H1 (cell line): ENCODE measurements around the gene OR6C70. TPM values are rescaled to one million over a fixed set of nuclear protein-coding genes. Genes with fewer than 3 reads are reported as not detected.

Experiments
- CTCF ChIA-PET: fragments of 300-600 bp; sonication (Branson Sonifier 250); formaldehyde crosslinking; loops from one replicate; lab custom pipeline; 2021; ENCODE audit not compliant: partially characterized antibody; lab: Charles Lee
- POLR2A ChIA-PET: fragments of 300-600 bp; sonication (Branson Sonifier 250); formaldehyde crosslinking; loops from one replicate; lab custom pipeline; 2021; ENCODE audit warnings: inconsistent platforms; ENCODE audit not compliant: partially characterized antibody; lab: Charles Lee
- DNase-seq, 2 experiments: peaks; one replicate each; pipeline versions ENCODE4 v3.0.0 to v3.0.0-alpha.2; 2010 to 2022; ENCODE audit warnings: low spot score in 2 of 2, low read depth in 1 of 2, mixed read lengths in 1 of 2
- FAIRE-seq: peaks from 2 replicates; lab custom pipeline; 2011; peaks lifted over from hg19 to GRCh38; lab: Jason Lieb, UNC
- H2AFZ ChIP-seq: 2 replicates; pipeline ENCODE4 v1.8.1; 2012; ENCODE audit warnings: low read length, inconsistent platforms
- H2AK5ac ChIP-seq: 2 replicates; pipeline ENCODE4 v1.6.1; 2013; ENCODE audit warnings: low read depth, low read length
- H2BK120ac ChIP-seq: replicated peaks from 2 replicates; pipeline ENCODE3; 2013; ENCODE audit warnings: low read depth, low read length, inconsistent platforms
- H2BK12ac ChIP-seq: 2 replicates; pipeline ENCODE4 v1.6.1; 2013; ENCODE audit warnings: low read depth, low read length
- H2BK15ac ChIP-seq: 2 replicates; pipeline ENCODE4 v1.6.1; 2013; ENCODE audit warnings: low read length
- H2BK20ac ChIP-seq: 2 replicates; pipeline ENCODE4 v1.6.1; 2013; ENCODE audit warnings: low read length
- H2BK5ac ChIP-seq: 2 replicates; pipeline ENCODE4 v1.6.1; 2013; ENCODE audit warnings: low read depth, low read length
- H3K14ac ChIP-seq: 2 replicates; pipeline ENCODE4 v1.6.1; 2013; ENCODE audit warnings: inconsistent platforms; ENCODE audit not compliant: insufficient read length
- H3K18ac ChIP-seq: 2 replicates; pipeline ENCODE4 v1.6.1; 2013; ENCODE audit warnings: low read length; ENCODE audit errors: extremely low read depth
- H3K23ac ChIP-seq: 2 replicates; pipeline ENCODE4 v1.6.1; 2013; ENCODE audit warnings: inconsistent platforms; ENCODE audit not compliant: insufficient read length
- H3K23me2 ChIP-seq: 2 replicates; pipeline ENCODE4 v1.6.1; 2013; ENCODE audit warnings: low read depth, low read length
- H3K27ac ChIP-seq: 2 replicates; pipeline ENCODE4 v1.6.1; 2011; ENCODE audit warnings: low read depth, low read length, inconsistent platforms
- H3K27me3 ChIP-seq, 4 experiments: replicated peaks in 1 of 4; 1 replicate in 1 of 4; 2 replicates in 3 of 4; pipeline versions ENCODE4 v1.6.1 to v1.8.1; 2011 to 2013; ENCODE audit warnings: low read length in 3 of 4, mild to moderate bottlenecking in 3 of 4, inconsistent platforms in 2 of 4, mixed read lengths in 2 of 4, moderate library complexity in 1 of 4; ENCODE audit not compliant: control insufficient read depth in 3 of 4, insufficient read depth in 3 of 4; ENCODE audit errors: extremely low read depth in 1 of 4
- H3K36me3 ChIP-seq, 4 experiments: 2 replicates each; pipeline versions ENCODE4 v1.6.1 to v1.8.1; 2011 to 2013; ENCODE audit warnings: mild to moderate bottlenecking in 4 of 4, low read length in 3 of 4, moderate library complexity in 2 of 4, control low read depth in 1 of 4, inconsistent platforms in 1 of 4; ENCODE audit not compliant: insufficient read depth in 4 of 4, control insufficient read depth in 2 of 4
- H3K4ac ChIP-seq: replicated peaks from 2 replicates; pipeline ENCODE3; 2013; ENCODE audit warnings: low read length, low read depth, mixed read lengths, inconsistent platforms; ENCODE audit not compliant: insufficient read length
- H3K4me1 ChIP-seq, 4 experiments: replicated peaks in 1 of 4; 1 replicate in 1 of 4; 2 replicates in 3 of 4; pipeline versions ENCODE4 v1.6.1 to v1.8.1; 2011 to 2013; ENCODE audit warnings: low read length in 3 of 4, inconsistent platforms in 2 of 4, mixed read lengths in 1 of 4; ENCODE audit not compliant: insufficient read depth in 4 of 4, control insufficient read depth in 3 of 4
- H3K4me2 ChIP-seq, 2 experiments: 2 replicates each; pipeline versions ENCODE4 v1.6.1 to v1.8.1; 2011 to 2013; ENCODE audit warnings: low read depth in 2 of 2, low read length in 2 of 2, control low read depth in 1 of 2, inconsistent platforms in 1 of 2, mild to moderate bottlenecking in 1 of 2; ENCODE audit not compliant: insufficient read depth in 1 of 2
- H3K4me3 ChIP-seq, 4 experiments: fragments of 200-600, 300-600 bp in 1 of 4; sonication (generic), shearing (Covaris generic), sonication (Bioruptor Twin) in 1 of 4; 2 replicates each; pipeline versions ENCODE4 v1.5.1 to v1.8.1; 2011 to 2016; ENCODE audit warnings: low read length in 4 of 4, low read depth in 3 of 4, control low read depth in 2 of 4, inconsistent platforms in 2 of 4, mild to moderate bottlenecking in 2 of 4, mixed read lengths in 1 of 4, moderate library complexity in 1 of 4; ENCODE audit not compliant: insufficient read depth in 2 of 4; ENCODE audit errors: extremely low read depth in 1 of 4
- H3K56ac ChIP-seq: replicated peaks from 2 replicates; pipeline ENCODE3; 2013; ENCODE audit warnings: low read depth, mild to moderate bottlenecking, mixed read lengths, low read length, inconsistent platforms; ENCODE audit not compliant: insufficient read length
- H3K79me1 ChIP-seq: 2 replicates; pipeline ENCODE4 v1.6.1; 2013; ENCODE audit warnings: low read depth, low read length, control low read depth
- H3K79me2 ChIP-seq, 2 experiments: 2 replicates each; pipeline versions ENCODE4 v1.6.1 to v1.8.1; 2012 to 2013; ENCODE audit warnings: low read length in 2 of 2, mild to moderate bottlenecking in 2 of 2, inconsistent platforms in 1 of 2; ENCODE audit not compliant: insufficient read depth in 2 of 2, control insufficient read depth in 1 of 2
- H3K9ac ChIP-seq, 4 experiments: replicated peaks in 1 of 4; 1 replicate in 1 of 4; 2 replicates in 3 of 4; pipeline versions ENCODE4 v1.6.1 to v1.8.1; 2011 to 2013; ENCODE audit warnings: low read depth in 3 of 4, low read length in 3 of 4, control low read depth in 2 of 4, mild to moderate bottlenecking in 2 of 4, moderate library complexity in 2 of 4, inconsistent platforms in 1 of 4; ENCODE audit errors: extremely low read depth in 1 of 4
- H3K9me3 ChIP-seq, 2 experiments: 2 replicates each; pipeline versions ENCODE4 v1.6.1 to v1.8.1; 2012 to 2013; ENCODE audit warnings: mild to moderate bottlenecking in 2 of 2, moderate library complexity in 2 of 2, control low read depth in 1 of 2, inconsistent platforms in 1 of 2, low read depth in 1 of 2, low read length in 1 of 2, mixed read lengths in 1 of 2; ENCODE audit not compliant: insufficient read depth in 2 of 2
- H4K20me1 ChIP-seq, 2 experiments: replicated peaks in 1 of 2; 2 replicates each; pipeline versions ENCODE3 to v1.8.1; 2011 to 2013; ENCODE audit warnings: inconsistent platforms in 2 of 2, low read length in 2 of 2, mild to moderate bottlenecking in 1 of 2; ENCODE audit not compliant: insufficient read depth in 2 of 2, control insufficient read depth in 1 of 2
- H4K5ac ChIP-seq: 2 replicates; pipeline ENCODE4 v1.6.1; 2013; ENCODE audit warnings: low read length, low read depth, mixed read lengths, inconsistent platforms; ENCODE audit not compliant: insufficient read length
- H4K8ac ChIP-seq: 2 replicates; pipeline ENCODE4 v1.8.0; 2013; ENCODE audit warnings: mild to moderate bottlenecking, moderate library complexity, low read length, inconsistent platforms; ENCODE audit not compliant: insufficient read depth; ENCODE audit errors: extremely low read depth
- H4K91ac ChIP-seq: replicated peaks from 2 replicates; pipeline ENCODE3; 2013; ENCODE audit warnings: low read length, mixed read lengths, inconsistent platforms; ENCODE audit not compliant: insufficient read length
- MAX ChIP-seq: IDR thresholded peaks from 2 replicates; pipeline ENCODE4 v1.6.1; 2012; ENCODE audit warnings: inconsistent platforms
- NRF1 ChIP-seq: IDR thresholded peaks from 2 replicates; pipeline ENCODE4 v1.6.1; 2011; ENCODE audit warnings: mild to moderate bottlenecking, low read depth, low read length, improper control_type of control experiment
- POU5F1 ChIP-seq: IDR thresholded peaks from 2 replicates; pipeline ENCODE4 v1.6.1; 2011; ENCODE audit warnings: low read depth, mild to moderate bottlenecking, low read length, moderate library complexity
- RAD21 ChIP-seq, 2 experiments: IDR thresholded peaks in 1 of 2; conservative IDR thresholded peaks in 1 of 2; 2 replicates each; pipeline ENCODE4 v1.6.1; 2011; ENCODE audit warnings: low read depth in 2 of 2, low read length in 2 of 2, improper control_type of control experiment in 1 of 2, inconsistent platforms in 1 of 2, mild to moderate bottlenecking in 1 of 2, moderate library complexity in 1 of 2
- SP2 ChIP-seq: IDR thresholded peaks from 2 replicates; pipeline ENCODE4 v1.6.1; 2012; ENCODE audit warnings: mild to moderate bottlenecking, low read length, inconsistent platforms
- SRF ChIP-seq: IDR thresholded peaks from 2 replicates; pipeline ENCODE4 v1.6.1; 2011; ENCODE audit warnings: mild to moderate bottlenecking, low read depth, low read length, moderate library complexity
- TAF7 ChIP-seq: optimal IDR thresholded peaks from 2 replicates; pipeline ENCODE3; 2011; ENCODE audit warnings: low read depth, mild to moderate bottlenecking, inconsistent platforms, low read length, moderate library complexity, borderline replicate concordance
- YY1 ChIP-seq: IDR thresholded peaks from 2 replicates; pipeline ENCODE4 v1.6.1; 2011; ENCODE audit warnings: low read depth, mild to moderate bottlenecking, low read length
- ZNF274 ChIP-seq: IDR thresholded peaks from 2 replicates; pipeline ENCODE4 v1.7.0; 2012; ENCODE audit warnings: low read length, borderline replicate concordance; ENCODE audit errors: extremely low read depth
- WGBS, 2 experiments: shearing (Covaris generic) in 1 of 2; methylation state at CpG; one replicate each; pipeline versions ENCODE4 v1.1.6 to v1.1.7; 2013 to 2015; ENCODE audit warnings: low lambda C conversion rate in 2 of 2, mixed read lengths in 2 of 2, inconsistent platforms in 1 of 2, low coverage in 1 of 2, missing lambda C conversion rate in 1 of 2; ENCODE audit not compliant: insufficient replicate concordance in 2 of 2, insufficient coverage in 1 of 2, insufficient read length in 1 of 2; ENCODE audit errors: extremely low coverage in 1 of 2, missing lambda C conversion rate in 1 of 2; 5-methylcytosine and 5-hydroxymethylcytosine counted together
- polyA plus RNA-seq, 7 experiments: library from polyadenylated mRNA; depleted of rRNA in 3 of 7; stranded (reverse) in 5 of 7; unstranded in 2 of 7; fragments of >200 nt in 5 of 7; fragments of 200-250 nt in 2 of 7; gene quantifications; 1 replicate in 5 of 7; 2 replicates in 1 of 7; 4 replicates in 1 of 7; pipeline versions ENCODE4 v1.2.1 to v1.2.3, GENCODE V29; 2011 to 2013; ENCODE audit warnings: missing spikeins in 2 of 7, mixed read lengths in 2 of 7
- total RNA-seq: library from RNA; stranded (reverse); fragmentation: NEBNext Ultra II Directional; extraction: Animal tissue kit (Norgen Biotek cat#: 25700); gene quantifications from 2 replicates; pipeline ENCODE4 v1.2.1, GENCODE V29; 2021

Gene OR6C70
- total and polyA plus RNA-seq, 2 of the 8 experiments (the other 6 are each of a cell fraction or from before 2014, with no cell fraction given): not detected

DNA sequence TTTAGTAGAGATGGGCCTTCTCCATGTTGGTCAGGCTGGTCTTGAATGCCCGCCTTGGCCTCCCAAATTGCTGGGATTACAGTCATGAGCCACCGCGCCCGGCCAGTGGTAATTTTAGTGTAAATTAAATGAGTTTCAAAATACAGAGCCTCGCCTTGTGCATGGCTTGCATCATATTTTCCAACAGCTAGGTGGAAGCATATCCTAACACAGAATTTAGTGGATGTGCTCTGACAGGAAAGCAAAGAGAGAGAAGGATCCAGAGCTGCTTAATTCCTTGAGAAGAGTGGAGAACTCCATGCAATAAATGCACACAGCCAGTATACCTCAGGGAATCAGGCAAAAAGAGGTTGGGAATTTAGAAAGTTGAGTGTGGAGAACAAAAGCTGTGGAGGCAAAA, 23.6 kb downstream of the OR6C70 start:
- Histone ChIP-seq H3K9ac (no peak overlapping the region), H4K5ac (no peak overlapping the region), H2AFZ (no peak overlapping the region), H4K8ac (no peak overlapping the region), H2BK15ac (no peak overlapping the region), H3K56ac (no peak overlapping the region), H3K27me3 (no peaks in the 10 kb centered on the region), H2BK120ac (no peak overlapping the region), H2BK12ac (no peak overlapping the region), H4K91ac (no peak overlapping the region), H3K79me1 (no peaks in the 10 kb centered on the region), H3K79me2 (no peaks in the 10 kb centered on the region), H3K14ac (no peak overlapping the region), H3K9me3 (no peaks in the 10 kb centered on the region), H3K23ac (no peak overlapping the region), H4K20me1 (no peaks in the 10 kb centered on the region), H2AK5ac (no peak overlapping the region), H3K23me2 (no peaks in the 10 kb centered on the region), H3K18ac (no peak overlapping the region), H3K27ac (no peak overlapping the region), H2BK20ac (no peak overlapping the region), H3K4me1 (no peaks in the 10 kb centered on the region), H2BK5ac (no peak overlapping the region), H3K4me2 (no peak overlapping the region), H3K4me3 (no peak overlapping the region), H3K36me3 (no peaks in the 10 kb centered on the region), H3K4ac (no peak overlapping the region)
- DNase-seq (no peak), FAIRE-seq (no peak)
- WGBS, 2 experiments: 91% methylated on average over 5 of the region's 5 CpGs; no CpG with 5 or more reads in 1 of the 2 experiments
- ChIA-PET CTCF (interaction anchor here (0.9 to 2.0 kb wide), 5 partner anchors 9 to 258 kb away, joined by 3 to 17 read pairs (median 4); no protein-coding TSS in a partner anchor), POLR2A (no interaction called here)
- TF ChIP-seq NRF1: no peak
- no peak for TF ChIP-seq YY1
- no peak for TF ChIP-seq TAF7
- no peak for TF ChIP-seq MAX
- TF ChIP-seq RAD21 (IDR thresholded peaks at IDR 0.05 in 1 of 2, conservative IDR thresholded peaks at IDR 0.05 in 1 of 2; ENCODE audit: low read depth in 2 of 2, low read length in 2 of 2): peak; percentile 47 to 56
- no peak for TF ChIP-seq SRF
- TF ChIP-seq POU5F1: no peak
- TF ChIP-seq ZNF274: no peak
- TF ChIP-seq SP2: no peak
